Smooth muscle cell (in vitro differentiated cells): ENCODE results near the gene LDAH. TPM values are rescaled to one million over a fixed set of nuclear protein-coding genes. Genes with fewer than 3 reads are reported as not detected.

ENCODE experiments used
- DNase-seq: peaks from one replicate; lab custom pipeline; 2025; ENCODE audit not compliant: unreplicated experiment; lab: John Stamatoyannopoulos, UW
- H2AFZ ChIP-seq: fragments of 200-600 bp; sonication (generic); 2 replicates; pipeline ENCODE4 v1.6.0; 2016; ENCODE audit warnings: antibody characterized with exemption, low read depth, mild to moderate bottlenecking
- H3F3A ChIP-seq: fragments of 200-600 bp; sonication (generic); 2 replicates; pipeline ENCODE4 v1.6.0; 2017; ENCODE audit warnings: antibody characterized with exemption, low read depth
- H3K27ac ChIP-seq: fragments of 200-600 bp; sonication (generic); 2 replicates; pipeline ENCODE4 v1.5.1; 2016; ENCODE audit warnings: low read depth, mild to moderate bottlenecking
- H3K27me3 ChIP-seq: fragments of 200-600 bp; sonication (generic); 2 replicates; pipeline ENCODE4 v1.6.1; 2016; ENCODE audit warnings: low read depth, mild to moderate bottlenecking
- H3K36me3 ChIP-seq: fragments of 200-600 bp; sonication (generic); 2 replicates; pipeline ENCODE4 v1.5.1; 2016; ENCODE audit warnings: low read depth
- H3K4me1 ChIP-seq: fragments of 200-600 bp; sonication (generic); 2 replicates; pipeline ENCODE4 v1.5.1; 2016; ENCODE audit warnings: low read depth
- H3K4me2 ChIP-seq: fragments of 200-600 bp; sonication (generic); 2 replicates; pipeline ENCODE4 v1.6.0; 2016; ENCODE audit warnings: mild to moderate bottlenecking
- H3K4me3 ChIP-seq: fragments of 200-600 bp; sonication (generic); 2 replicates; pipeline ENCODE4 v1.5.1; 2016; ENCODE audit warnings: mild to moderate bottlenecking
- H3K79me2 ChIP-seq: fragments of 200-600 bp; sonication (generic); 2 replicates; pipeline ENCODE4 v1.6.0; 2016; ENCODE audit warnings: low read depth, mild to moderate bottlenecking
- H3K9ac ChIP-seq: fragments of 200-600 bp; sonication (generic); 2 replicates; pipeline ENCODE4 v1.6.0; 2016; ENCODE audit warnings: low read depth
- H3K9me3 ChIP-seq: fragments of 200-600 bp; sonication (generic); replicated peaks from 2 replicates; pipeline ENCODE4 v1.5.1; 2016; ENCODE audit warnings: low read depth
- H4K20me1 ChIP-seq: fragments of 200-600 bp; sonication (generic); 2 replicates; pipeline ENCODE4 v1.6.0; 2016; ENCODE audit warnings: low read depth
- WGBS: methylation state at CpG from one replicate; pipeline ENCODE4 v1.1.7; 2016; ENCODE audit warnings: low lambda C conversion rate; 5-methylcytosine and 5-hydroxymethylcytosine counted together
- polyA plus RNA-seq: library from polyadenylated mRNA; unstranded; fragments of >200 nt; fragmentation: Nextera tagmentation; extraction: Ambion mirVana; gene quantifications from 2 replicates; pipeline ENCODE4 v1.2.1, GENCODE V29; 2016
- total RNA-seq: library from RNA; depleted of rRNA; stranded (reverse); fragments of >200 nt; gene quantifications from 2 replicates; pipeline ENCODE4 v1.2.3, GENCODE V29; 2014
- TF ChIP-seq, protein P1 (sequence below): fragments of 200-600 bp; sonication (generic); IDR thresholded peaks from 2 replicates; pipeline ENCODE4 v1.5.1; 2017; ENCODE audit warnings: borderline replicate concordance, mild to moderate bottlenecking, antibody characterized with exemption; ENCODE audit not compliant: insufficient read depth, poor library complexity, severe bottlenecking

Gene LDAH
- total and polyA plus RNA-seq, 2 experiments from 2014 or later: 14.9 to 15.7 TPM

- Histone ChIP-seq H3K36me3 (no peaks in the 10 kb centered on the region), H3K27me3 (peaks cover 59% of the 10 kb centered on the region), H3K9ac (no peak overlapping the region), H4K20me1 (no peaks in the 10 kb centered on the region), H3K4me3 (no peak overlapping the region), H3K79me2 (no peaks in the 10 kb centered on the region), H3F3A (no peaks in the 10 kb centered on the region), H3K4me2 (no peak overlapping the region), H3K4me1 (no peaks in the 10 kb centered on the region), H3K9me3 (no peaks in the 10 kb centered on the region), H3K27ac (no peak overlapping the region), H2AFZ (no peak overlapping the region)
- TF ChIP-seq, protein P1, sequence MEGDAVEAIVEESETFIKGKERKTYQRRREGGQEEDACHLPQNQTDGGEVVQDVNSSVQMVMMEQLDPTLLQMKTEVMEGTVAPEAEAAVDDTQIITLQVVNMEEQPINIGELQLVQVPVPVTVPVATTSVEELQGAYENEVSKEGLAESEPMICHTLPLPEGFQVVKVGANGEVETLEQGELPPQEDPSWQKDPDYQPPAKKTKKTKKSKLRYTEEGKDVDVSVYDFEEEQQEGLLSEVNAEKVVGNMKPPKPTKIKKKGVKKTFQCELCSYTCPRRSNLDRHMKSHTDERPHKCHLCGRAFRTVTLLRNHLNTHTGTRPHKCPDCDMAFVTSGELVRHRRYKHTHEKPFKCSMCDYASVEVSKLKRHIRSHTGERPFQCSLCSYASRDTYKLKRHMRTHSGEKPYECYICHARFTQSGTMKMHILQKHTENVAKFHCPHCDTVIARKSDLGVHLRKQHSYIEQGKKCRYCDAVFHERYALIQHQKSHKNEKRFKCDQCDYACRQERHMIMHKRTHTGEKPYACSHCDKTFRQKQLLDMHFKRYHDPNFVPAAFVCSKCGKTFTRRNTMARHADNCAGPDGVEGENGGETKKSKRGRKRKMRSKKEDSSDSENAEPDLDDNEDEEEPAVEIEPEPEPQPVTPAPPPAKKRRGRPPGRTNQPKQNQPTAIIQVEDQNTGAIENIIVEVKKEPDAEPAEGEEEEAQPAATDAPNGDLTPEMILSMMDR: no peak
- 82% methylated on average over 4 of the region's 4 CpGs for WGBS
- DNase-seq: no peak
Measured at GRCh38 chr2:20855456-20855855, 32.6 kb upstream of the LDAH start.

- no peak for DNase-seq
- TF ChIP-seq, protein P1: no peak
- 74% methylated on average over 3 of the region's 3 CpGs for WGBS
Measured at GRCh38 chr2:20852670-20853069, 29.8 kb upstream of the LDAH start.

GRCh38 chr2:20852139-20852538, 29.2 kb upstream of the LDAH start:
- Histone ChIP-seq H3K4me2 (no peak overlapping the region), H3K27ac (no peak overlapping the region), H3K4me1 (no peaks in the 10 kb centered on the region), H3K9ac (no peak overlapping the region), H3K36me3 (no peaks in the 10 kb centered on the region), H2AFZ (no peak overlapping the region), H3F3A (no peaks in the 10 kb centered on the region), H3K27me3 (peaks cover 44% of the 10 kb centered on the region), H3K9me3 (no peaks in the 10 kb centered on the region), H4K20me1 (no peaks in the 10 kb centered on the region), H3K79me2 (no peaks in the 10 kb centered on the region), H3K4me3 (no peak overlapping the region)
- DNase-seq: no peak
- 81% methylated on average over 6 of the region's 6 CpGs for WGBS
- TF ChIP-seq, protein P1: no peak

More at GRCh38 chr2:20852670-20853069, 29.8 kb upstream of the LDAH start:
- Histone ChIP-seq H3K27ac (no peak overlapping the region), H3K79me2 (no peaks in the 10 kb centered on the region), H3K27me3 (peaks cover 42% of the 10 kb centered on the region), H3F3A (no peaks in the 10 kb centered on the region), H4K20me1 (no peaks in the 10 kb centered on the region), H3K4me3 (no peak overlapping the region), H3K36me3 (no peaks in the 10 kb centered on the region), H3K9me3 (no peaks in the 10 kb centered on the region), H2AFZ (no peak overlapping the region), H3K4me1 (no peaks in the 10 kb centered on the region), H3K4me2 (no peak overlapping the region), H3K9ac (no peak overlapping the region)

DNA sequence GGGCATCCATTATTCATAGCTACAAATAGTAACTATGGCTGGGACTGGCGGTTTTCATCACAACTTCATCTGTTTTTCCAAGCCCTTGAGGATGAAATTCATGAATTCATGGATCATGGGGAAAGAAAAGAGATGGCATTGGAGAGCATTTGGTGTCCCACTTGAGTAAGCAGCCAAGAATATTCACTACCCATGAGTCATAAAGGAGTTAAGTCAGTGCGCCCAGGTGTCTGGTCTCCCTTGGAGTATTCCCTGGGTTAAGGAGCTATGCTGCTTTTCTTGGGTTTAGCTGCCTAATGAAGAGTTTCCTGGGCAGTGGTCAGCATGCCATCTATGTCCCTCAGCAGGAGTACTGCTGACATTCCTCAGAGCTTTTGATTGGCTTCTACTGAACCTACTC, 21.3 kb upstream of the LDAH start:
- no peaks in the 10 kb centered on the region for H3F3A ChIP-seq
- WGBS: 80% methylated on average over 2 of the region's 2 CpGs
- no peak overlapping the region for H3K9ac ChIP-seq
- no peak overlapping the region for H3K4me3 ChIP-seq
- H3K79me2 ChIP-seq: no peaks in the 10 kb centered on the region
- H3K27me3 ChIP-seq: peaks cover 38% of the 10 kb centered on the region
- no peaks in the 10 kb centered on the region for H3K36me3 ChIP-seq
- no peaks in the 10 kb centered on the region for H3K4me1 ChIP-seq
- H3K27ac ChIP-seq: no peak overlapping the region
- H3K4me2 ChIP-seq: no peak overlapping the region
- no peak overlapping the region for H2AFZ ChIP-seq
- H4K20me1 ChIP-seq: no peaks in the 10 kb centered on the region
- TF ChIP-seq, protein P1: no peak
- no peak for DNase-seq
- H3K9me3 ChIP-seq: peaks cover under 1% of the 10 kb centered on the region
